Lower leg skin (tissue), 3 donors: ENCODE results near the gene C2orf69.

Experiments
- CTCF ChIP-seq, 3 donors: fragments of 450-650 bp; IDR thresholded peaks; one replicate each; pipeline ENCODE4 v1.5.1; 2016; ENCODE audit warnings: antibody characterized with exemption in 3 of 3, mild to moderate bottlenecking in 3 of 3, moderate library complexity in 2 of 3
- POLR2A ChIP-seq, 2 donors: fragments of 450-650 bp; IDR thresholded peaks; one replicate each; pipeline ENCODE4 v1.6.1; 2016 to 2017; ENCODE audit warnings: antibody characterized with exemption in 2 of 2, mild to moderate bottlenecking in 1 of 2, moderate library complexity in 1 of 2

- TF ChIP-seq CTCF (IDR thresholded peaks at IDR 0.05) (no peak), POLR2A (IDR thresholded peaks at IDR 0.05) (no peak)
Measured at GRCh38 chr2:199869653-199870052, 41.4 kb upstream of the C2orf69 start.
